ENCODE measurements around the gene C12orf76.

C12orf76 gene

GRCh38 chr12:110006115-110006514, 42.2 kb downstream of the C12orf76 start:
- TF ChIP-seq CTCF (IDR thresholded peaks at IDR 0.05; ENCODE audit: low read depth, low read length) = no peak
- Histone ChIP-seq H3K9me3 (ENCODE audit: severe bottlenecking) (no peaks in the 10 kb centered on the region), H3K27me3 (ENCODE audit: insufficient read depth, low read depth, severe bottlenecking) (no peaks in the 10 kb centered on the region), H3K27ac (no peak overlapping the region), H3K4me3 (ENCODE audit: low read depth, low read length) (no peak overlapping the region), H3K36me3 (peaks cover 10% of the 10 kb centered on the region)
- no peak for DNase-seq

GRCh38 chr12:110005319-110005973, 42.9 kb downstream of the C12orf76 start:
- TF ChIP-seq CTCF (IDR thresholded peaks at IDR 0.05; ENCODE audit: low read depth, low read length) = no peak
- H3K4me3 ChIP-seq (ENCODE audit: low read depth, low read length) = no peak overlapping the region
- H3K27me3 ChIP-seq (ENCODE audit: insufficient read depth, low read depth, severe bottlenecking) = no peaks in the 10 kb centered on the region
- no peak overlapping the region for H3K27ac ChIP-seq
- H3K9me3 ChIP-seq (ENCODE audit: severe bottlenecking) = no peaks in the 10 kb centered on the region
- no peak for DNase-seq
- peaks cover 10% of the 10 kb centered on the region for H3K36me3 ChIP-seq

GRCh38 chr12:110004598-110004997, 43.7 kb downstream of the C12orf76 start:
- no peak overlapping the region for H3K4me3 ChIP-seq (ENCODE audit: low read depth, low read length)
- no peak overlapping the region for H3K27ac ChIP-seq
- H3K27me3 ChIP-seq (ENCODE audit: insufficient read depth, low read depth, severe bottlenecking) = no peaks in the 10 kb centered on the region
- H3K36me3 ChIP-seq = peaks cover 10% of the 10 kb centered on the region
- DNase-seq = no peak
- no peak for TF ChIP-seq CTCF (IDR thresholded peaks at IDR 0.05; ENCODE audit: low read depth, low read length)
- H3K9me3 ChIP-seq (ENCODE audit: severe bottlenecking) = no peaks in the 10 kb centered on the region

GRCh38 chr12:110002676-110003515, 45.4 kb downstream of the C12orf76 start:
- Histone ChIP-seq H3K27ac (no peak overlapping the region), H3K36me3 (peaks cover 10% of the 10 kb centered on the region), H3K9me3 (ENCODE audit: severe bottlenecking) (no peaks in the 10 kb centered on the region), H3K27me3 (ENCODE audit: insufficient read depth, low read depth, severe bottlenecking) (no peaks in the 10 kb centered on the region), H3K4me3 (ENCODE audit: low read depth, low read length) (no peak overlapping the region)
- no peak for DNase-seq
- no peak for TF ChIP-seq CTCF (IDR thresholded peaks at IDR 0.05; ENCODE audit: low read depth, low read length)

GRCh38 chr12:110001596-110001995, 46.7 kb downstream of the C12orf76 start:
- Histone ChIP-seq H3K36me3 (peaks cover 10% of the 10 kb centered on the region), H3K4me3 (ENCODE audit: low read depth, low read length) (no peak overlapping the region), H3K27me3 (ENCODE audit: insufficient read depth, low read depth, severe bottlenecking) (no peaks in the 10 kb centered on the region), H3K27ac (no peak overlapping the region), H3K9me3 (ENCODE audit: severe bottlenecking) (no peaks in the 10 kb centered on the region)
- DNase-seq = no peak
- no peak for TF ChIP-seq CTCF (IDR thresholded peaks at IDR 0.05; ENCODE audit: low read depth, low read length)

Measured in WERI-Rb-1 (cell line).